ENCODE results near the gene BRAT1.

The BRAT1 gene

GRCh38 chr7:2585446-2585845 lies 30.1 kb upstream of the BRAT1 start:
- H3K4me3 ChIP-seq (ENCODE audit: low read depth, low read length) = no peak overlapping the region

GRCh38 chr7:2583798-2584580 lies 28.7 kb upstream of the BRAT1 start:
- no peak overlapping the region for H3K4me3 ChIP-seq (ENCODE audit: low read depth, low read length)

GRCh38 chr7:2582006-2582735 lies 26.8 kb upstream of the BRAT1 start:
- no peak overlapping the region for H3K4me3 ChIP-seq (ENCODE audit: low read depth, low read length)

- H3K4me3 ChIP-seq (ENCODE audit: low read depth, low read length) = no peak overlapping the region
Observed at GRCh38 chr7:2580636-2581035, 25.3 kb upstream of the BRAT1 start.

GRCh38 chr7:2577914-2578680 lies 22.8 kb upstream of the BRAT1 start:
- no peak overlapping the region for H3K4me3 ChIP-seq (ENCODE audit: low read depth, low read length)

- H3K4me3 ChIP-seq (ENCODE audit: low read depth, low read length) = no peak overlapping the region
Observed at GRCh38 chr7:2576742-2577491, 21.6 kb upstream of the BRAT1 start.

GRCh38 chr7:2575733-2576340 lies 20.5 kb upstream of the BRAT1 start:
- no peak overlapping the region for H3K4me3 ChIP-seq (ENCODE audit: low read depth, low read length)

GRCh38 chr7:2575046-2575732 lies 19.9 kb upstream of the BRAT1 start:
- no peak overlapping the region for H3K4me3 ChIP-seq (ENCODE audit: low read depth, low read length)

GRCh38 chr7:2573761-2574160 lies 18.4 kb upstream of the BRAT1 start:
- H3K4me3 ChIP-seq (ENCODE audit: low read depth, low read length) = no peak overlapping the region

- no peak overlapping the region for H3K4me3 ChIP-seq (ENCODE audit: low read depth, low read length)
Observed at GRCh38 chr7:2572101-2572842, 16.9 kb upstream of the BRAT1 start.

GRCh38 chr7:2571409-2571808 lies 16.1 kb upstream of the BRAT1 start:
- H3K4me3 ChIP-seq (ENCODE audit: low read depth, low read length) = no peak overlapping the region

GRCh38 chr7:2570021-2570420 lies 14.7 kb upstream of the BRAT1 start:
- no peak overlapping the region for H3K4me3 ChIP-seq (ENCODE audit: low read depth, low read length)

- no peak overlapping the region for H3K4me3 ChIP-seq (ENCODE audit: low read depth, low read length)
Observed at GRCh38 chr7:2569421-2569820, 14.1 kb upstream of the BRAT1 start.

- H3K4me3 ChIP-seq (ENCODE audit: low read depth, low read length) = no peak overlapping the region
Observed at GRCh38 chr7:2568521-2569223, 13.3 kb upstream of the BRAT1 start.

- no peak overlapping the region for H3K4me3 ChIP-seq (ENCODE audit: low read depth, low read length)
Observed at GRCh38 chr7:2567679-2568278, 12.5 kb upstream of the BRAT1 start.

GRCh38 chr7:2566890-2567678 lies 11.8 kb upstream of the BRAT1 start:
- no peak overlapping the region for H3K4me3 ChIP-seq (ENCODE audit: low read depth, low read length)

GRCh38 chr7:2566348-2566889 lies 11.1 kb upstream of the BRAT1 start:
- no peak overlapping the region for H3K4me3 ChIP-seq (ENCODE audit: low read depth, low read length)

Data from iPS-11a (cell line).